HG02973 (cell line): Measurements from ENCODE around the gene PALB2.

Experiments
- ATAC-seq: cut with Tn5 transposase; IDR thresholded peaks from one replicate; pipeline ENCODE4 v1.9.1; 2021; ENCODE audit warnings: moderate library complexity; ENCODE audit not compliant: unreplicated experiment

PALB2 gene

DNA sequence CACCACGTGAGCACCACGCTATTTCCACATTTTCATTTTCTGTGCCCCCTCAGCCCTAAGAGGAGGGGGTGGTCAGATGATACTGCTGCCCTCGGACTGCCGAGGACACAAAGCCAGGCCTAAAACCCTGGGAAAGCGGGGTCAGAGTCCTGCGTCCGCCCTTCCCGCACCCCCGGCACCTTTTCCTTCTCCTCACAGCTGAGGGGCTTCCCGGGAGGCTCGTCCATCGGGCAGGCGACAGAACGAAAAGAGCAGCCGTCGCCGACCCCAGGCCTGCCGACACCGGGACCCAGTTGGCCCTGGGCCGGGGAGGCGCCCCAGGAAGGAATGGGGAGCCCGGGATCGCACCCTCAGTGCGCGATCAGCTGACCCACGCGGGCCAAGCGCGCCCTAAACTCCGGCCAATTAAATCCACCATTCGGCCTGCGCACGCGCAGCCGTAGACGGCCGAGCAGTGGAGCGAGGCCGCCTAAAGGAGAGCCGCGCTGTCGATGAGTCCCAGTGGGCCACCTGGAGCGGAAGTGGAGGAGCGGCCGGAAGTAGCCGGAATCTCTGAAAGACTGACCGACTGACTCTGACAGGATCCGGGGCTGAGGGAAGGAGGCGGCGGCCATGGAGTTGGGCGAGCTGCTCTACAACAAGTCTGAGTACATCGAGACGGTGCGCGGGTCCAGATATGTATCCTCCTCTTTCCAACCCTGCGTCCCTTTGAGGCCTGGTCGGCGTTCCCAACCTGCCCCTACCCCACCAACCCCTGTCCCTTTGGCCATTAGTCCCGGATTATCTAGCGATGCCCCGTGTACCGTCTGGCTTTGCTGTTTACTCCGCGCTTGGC, at the start of gene PALB2, which contains the start of gene DCTN5:
TSS of gene PALB2 (minus strand) at position 380 of the 835 bp plus-strand sequence. CDS start at position 227, 153 bp downstream.
TSS of gene DCTN5 (plus strand) at position 536 of the 835 bp plus-strand sequence. CDS start at position 613, 77 bp downstream.
- ATAC-seq = peak; percentile 90

DNA sequence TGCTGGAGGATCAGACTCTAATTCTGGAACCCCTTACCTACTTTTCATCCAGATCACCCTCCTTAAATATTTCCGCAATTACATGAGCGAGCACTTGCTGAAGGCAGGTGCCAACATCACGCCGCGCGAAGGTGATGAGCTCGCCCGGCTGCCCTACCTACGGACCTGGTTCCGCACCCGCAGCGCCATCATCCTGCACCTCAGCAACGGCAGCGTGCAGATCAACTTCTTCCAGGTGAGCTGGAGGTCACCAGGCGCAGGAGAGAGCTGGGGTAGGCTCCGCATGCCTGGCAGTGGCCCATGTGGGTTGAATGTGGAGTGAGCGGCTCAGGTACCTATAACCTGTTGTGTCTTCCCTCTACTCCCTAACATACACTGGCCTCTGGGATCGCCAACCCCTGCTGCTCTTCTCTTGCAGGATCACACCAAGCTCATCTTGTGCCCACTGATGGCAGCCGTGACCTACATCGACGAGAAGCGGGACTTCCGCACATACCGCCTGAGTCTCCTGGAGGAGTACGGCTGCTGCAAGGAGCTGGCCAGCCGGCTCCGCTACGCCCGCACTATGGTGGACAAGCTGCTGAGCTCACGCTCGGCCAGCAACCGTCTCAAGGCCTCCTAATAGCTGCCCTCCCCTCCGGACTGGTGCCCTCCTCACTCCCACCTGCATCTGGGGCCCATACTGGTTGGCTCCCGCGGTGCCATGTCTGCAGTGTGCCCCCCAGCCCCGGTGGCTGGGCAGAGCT, 48.5 kb upstream of the PALB2 start:
- ATAC-seq = no peak

DNA sequence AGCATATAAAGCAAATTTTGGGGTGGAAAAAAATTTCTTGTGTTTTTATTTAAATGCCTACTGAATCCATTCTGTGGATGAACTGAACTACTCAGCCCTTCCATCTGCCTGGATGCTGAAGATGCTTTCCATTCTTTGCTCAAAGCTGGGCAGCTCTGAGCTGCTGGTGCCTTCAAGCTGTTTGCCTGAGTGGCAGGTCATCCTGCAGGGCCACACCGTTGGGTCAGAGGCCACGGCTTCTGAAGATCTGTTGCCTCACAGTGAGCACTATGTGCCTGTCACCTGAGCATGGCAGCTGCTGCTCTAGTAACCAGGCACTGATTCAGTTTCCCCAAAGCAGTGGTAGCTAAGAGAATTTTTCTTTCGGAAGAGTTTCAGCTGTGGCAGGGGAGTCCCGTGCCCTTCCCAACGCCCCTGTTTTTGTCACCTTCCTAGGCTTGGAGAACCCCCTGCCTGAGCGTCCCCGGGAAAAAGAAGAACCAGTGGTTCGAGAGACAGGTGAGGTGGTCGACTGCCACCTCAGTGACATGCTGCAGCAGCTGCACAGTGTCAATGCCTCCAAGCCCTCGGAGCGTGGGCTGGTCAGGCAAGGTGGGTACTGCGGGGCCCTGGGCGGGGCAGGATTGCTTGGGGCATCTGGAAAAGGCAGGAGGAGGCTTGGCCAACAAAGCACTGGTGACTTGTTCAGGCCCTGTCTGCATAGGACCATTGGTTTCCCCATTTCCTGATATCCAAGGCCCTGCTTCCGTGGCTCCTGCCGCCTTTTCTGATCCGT, 46.1 kb upstream of the PALB2 start:
- ATAC-seq = no peak

DNA sequence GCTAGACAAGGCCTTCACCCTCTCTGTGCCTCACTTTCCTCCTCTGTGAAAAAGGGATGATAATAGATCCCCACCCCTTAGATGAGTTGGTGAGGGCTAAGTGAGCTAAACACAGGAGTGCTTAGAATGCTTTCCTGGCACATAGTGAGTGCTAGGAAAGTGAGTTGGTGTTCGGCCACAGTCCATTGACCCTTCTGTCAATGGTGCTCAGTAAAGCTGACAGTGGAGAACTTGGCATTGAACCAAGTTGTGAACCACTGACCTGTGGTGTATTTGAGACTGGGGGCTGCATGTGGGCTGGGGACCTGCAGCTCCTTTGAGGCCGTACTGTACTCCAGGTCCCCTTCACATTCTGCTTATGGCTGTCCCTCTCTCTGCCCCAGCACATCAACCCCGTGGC, 42.4 kb upstream of the PALB2 start:
- ATAC-seq = no peak

DNA sequence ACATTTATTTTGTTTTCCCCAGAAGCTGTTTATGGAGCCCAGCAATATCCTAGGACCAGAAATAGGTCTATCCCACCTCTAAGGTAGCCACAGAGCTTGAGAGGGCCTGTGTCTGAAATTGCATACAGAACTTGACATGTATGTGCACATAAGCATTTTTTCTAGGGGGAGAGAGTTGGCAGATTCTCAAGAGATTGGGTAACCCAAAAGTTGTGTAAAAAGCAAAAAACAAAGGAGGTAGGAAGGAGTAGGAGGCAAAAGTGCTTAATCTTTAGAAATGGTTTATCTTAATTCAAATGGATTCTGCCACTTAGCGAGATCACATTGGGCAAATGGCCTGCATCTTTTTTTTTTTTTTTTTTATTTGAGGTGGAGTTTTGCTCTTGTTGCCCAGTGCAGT, 41.1 kb upstream of the PALB2 start:
- no peak for ATAC-seq

DNA sequence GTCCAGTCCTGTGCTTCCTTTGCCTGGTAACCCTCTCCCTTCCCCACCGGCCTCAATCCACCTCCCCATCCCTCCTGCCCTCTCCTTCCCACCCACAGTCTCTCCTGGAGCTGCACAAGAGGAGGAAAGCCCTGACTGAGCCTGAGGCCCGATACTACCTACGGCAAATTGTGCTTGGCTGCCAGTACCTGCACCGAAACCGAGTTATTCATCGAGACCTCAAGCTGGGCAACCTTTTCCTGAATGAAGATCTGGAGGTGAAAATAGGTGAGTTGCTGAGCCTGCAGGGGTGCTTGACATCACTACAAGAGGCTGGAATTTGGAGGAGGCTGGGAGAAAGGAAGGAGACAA, 38.9 kb upstream of the PALB2 start:
- ATAC-seq = no peak

DNA sequence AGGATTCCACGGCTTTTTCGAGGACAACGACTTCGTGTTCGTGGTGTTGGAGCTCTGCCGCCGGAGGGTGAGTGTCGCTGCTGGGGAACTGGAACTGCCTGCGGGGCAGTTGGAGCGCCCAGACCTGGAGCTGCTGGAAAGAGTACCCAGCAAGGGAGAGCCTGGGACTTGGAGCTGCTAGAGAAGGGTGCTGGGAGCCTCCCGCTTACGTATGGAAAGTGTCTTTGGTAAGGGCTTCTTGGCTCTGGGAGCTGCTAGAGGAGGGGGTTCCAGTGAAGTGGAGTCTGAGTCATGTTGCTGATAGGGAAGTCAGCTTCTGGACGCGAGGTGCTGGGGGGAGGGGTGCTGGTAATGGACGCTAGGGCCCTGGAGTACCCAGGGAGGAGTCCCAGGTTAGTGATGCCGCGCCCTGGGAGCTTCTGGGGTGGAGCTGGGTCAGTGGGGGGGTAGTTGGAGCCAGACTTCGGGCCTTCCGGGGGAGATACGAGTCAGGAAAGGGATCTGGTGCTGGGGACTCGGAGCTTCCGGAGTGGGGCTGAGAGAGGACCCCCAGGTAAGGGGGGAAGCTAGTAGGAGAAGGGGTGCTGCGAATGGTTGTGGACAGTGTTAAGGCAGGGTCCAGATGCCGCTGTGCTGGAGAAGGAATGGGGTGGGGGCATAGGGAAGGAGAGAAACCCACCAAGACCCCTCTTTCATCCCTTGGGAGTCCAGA, 38.3 kb upstream of the PALB2 start:
- no peak for ATAC-seq

DNA sequence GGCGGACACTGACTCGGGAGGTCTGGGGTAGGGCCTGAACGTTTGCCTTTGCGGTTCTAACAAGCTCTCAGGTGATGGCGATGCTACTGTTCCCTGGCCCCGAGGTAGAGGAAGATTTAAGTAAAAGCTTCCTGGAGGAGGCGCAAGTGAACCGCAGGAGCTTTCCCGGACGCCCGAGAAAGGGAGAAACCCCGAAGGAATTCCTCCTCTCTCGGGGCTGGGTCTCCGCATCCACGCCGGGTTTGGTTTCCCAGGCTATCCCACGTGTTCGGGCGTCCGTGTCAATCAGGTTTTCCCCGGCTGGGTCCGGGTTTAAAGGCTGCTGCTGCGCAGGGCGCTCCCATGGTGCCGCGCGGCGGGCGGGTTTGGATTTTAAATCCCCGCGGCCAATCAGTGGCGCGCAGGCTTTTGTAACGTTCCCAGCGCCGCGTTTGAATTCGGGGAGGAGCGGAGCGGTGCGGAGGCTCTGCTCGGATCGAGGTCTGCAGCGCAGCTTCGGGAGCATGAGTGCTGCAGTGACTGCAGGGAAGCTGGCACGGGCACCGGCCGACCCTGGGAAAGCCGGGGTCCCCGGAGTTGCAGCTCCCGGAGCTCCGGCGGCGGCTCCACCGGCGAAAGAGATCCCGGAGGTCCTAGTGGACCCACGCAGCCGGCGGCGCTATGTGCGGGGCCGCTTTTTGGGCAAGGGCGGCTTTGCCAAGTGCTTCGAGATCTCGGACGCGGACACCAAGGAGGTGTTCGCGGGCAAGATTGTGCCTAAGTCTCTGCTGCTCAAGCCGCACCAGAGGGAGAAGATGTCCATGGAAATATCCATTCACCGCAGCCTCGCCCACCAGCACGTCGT, 37.5 kb upstream of the PALB2 start, which contains the start of gene PLK1:
TSS of gene PLK1 (plus strand) at position 460 of the 844 bp plus-strand sequence. CDS start at position 504, 44 bp downstream.
- ATAC-seq = peak; percentile 78

DNA sequence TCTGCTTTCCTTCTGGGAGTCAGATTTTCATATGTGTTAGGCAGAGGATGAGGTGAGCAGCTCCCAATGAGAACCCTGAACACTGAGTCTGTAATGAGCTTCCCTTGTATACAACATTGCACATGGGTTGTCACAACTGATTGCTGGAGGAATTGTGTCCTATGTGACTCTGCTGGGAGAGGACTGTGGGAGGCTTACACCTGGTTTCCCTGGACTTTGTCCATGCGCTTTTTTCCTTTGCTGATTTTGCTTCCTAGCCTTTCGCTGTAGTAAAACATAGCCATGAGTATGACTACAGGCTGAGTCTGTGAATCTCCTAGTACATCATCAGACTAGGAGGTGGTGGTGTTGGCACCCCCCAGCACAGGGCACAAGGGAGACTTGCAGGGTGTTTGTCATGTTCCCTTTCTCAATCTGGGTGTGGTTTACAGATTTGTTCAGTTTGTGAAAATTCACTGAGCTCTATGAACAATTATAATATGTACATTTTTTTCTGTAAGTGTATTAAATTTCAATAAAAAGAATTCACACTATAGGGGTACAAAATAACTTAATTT, 35.9 kb upstream of the PALB2 start:
- no peak for ATAC-seq

DNA sequence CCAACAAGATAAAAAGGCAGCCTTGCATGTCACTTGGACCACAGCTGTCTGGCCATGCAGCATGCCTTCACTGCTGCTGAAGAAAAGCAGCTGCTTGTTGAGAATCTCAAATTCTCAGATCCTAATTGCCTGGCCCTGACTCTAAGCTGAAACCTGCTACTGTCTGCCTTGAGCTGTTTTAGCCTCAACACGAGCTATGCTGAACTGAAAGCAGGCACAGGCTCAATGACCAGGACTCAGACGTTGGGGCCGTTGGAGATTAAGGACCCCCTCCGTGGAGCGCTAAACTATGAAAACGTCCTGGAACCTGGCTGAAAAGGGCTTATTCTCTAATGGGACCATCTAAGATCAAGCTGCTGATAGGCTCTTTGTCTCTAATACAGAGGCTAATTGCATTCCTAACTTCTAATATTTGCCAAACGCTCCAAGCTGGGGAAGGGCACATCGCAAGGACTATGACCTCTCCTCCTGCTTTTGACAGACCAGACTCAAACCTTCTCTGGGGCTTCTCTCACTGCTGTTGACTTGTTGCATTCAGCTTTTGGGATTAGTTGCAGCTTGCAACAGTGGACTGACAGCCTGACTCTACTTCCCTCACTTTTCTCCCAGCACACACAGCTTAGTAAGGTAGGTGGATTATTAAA, 33.0 kb upstream of the PALB2 start:
- ATAC-seq = no peak

DNA sequence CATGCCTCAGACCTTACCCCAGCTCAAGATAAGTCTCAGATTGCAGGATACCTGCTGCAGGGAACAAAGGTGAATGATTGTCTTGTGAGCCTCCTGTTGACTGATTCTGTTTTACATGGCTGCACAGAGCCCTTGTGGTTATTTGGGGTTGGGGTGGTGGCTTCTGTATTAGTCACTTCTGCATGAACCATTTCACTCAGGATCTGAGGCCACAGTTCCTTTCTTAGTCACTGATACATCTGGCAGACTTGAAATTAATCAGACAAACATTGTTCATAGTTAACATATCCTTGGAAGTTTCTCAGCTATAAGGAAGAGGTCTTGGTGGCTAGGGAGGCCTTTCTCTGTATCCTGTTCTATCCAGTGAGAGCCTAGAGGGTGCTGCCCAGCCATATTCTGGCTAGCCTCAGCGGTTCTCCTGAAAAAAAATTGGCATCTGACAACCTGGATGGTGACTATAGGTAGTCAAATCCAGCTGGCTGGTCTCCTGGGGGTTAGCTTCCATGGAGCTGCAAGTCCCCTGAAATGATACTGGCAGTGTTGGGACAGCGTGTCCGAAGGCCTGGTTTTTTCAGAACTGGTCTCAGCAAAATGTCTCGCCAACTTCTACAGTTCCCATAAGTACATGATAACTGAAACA, 29.1 kb upstream of the PALB2 start:
- peak; percentile 96 for ATAC-seq

DNA sequence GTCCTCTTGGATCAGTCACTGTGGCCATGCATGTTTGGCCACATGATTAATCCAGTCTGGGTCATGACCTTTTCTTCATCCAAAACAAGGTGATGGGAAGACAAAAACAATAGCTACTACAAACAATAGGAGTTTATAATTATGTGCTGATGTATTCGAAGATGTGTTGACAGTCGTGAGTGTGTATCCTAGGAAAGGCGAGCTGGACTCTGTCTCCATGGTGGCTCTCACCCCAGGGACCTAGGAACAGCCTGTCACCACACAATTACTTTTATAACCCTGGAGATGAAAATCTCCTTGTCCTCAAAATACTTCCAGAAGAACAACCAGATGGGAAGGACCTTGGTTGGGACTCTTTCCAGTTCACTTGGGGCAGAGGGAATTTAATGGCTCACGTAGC, 27.8 kb upstream of the PALB2 start:
- no peak for ATAC-seq

DNA sequence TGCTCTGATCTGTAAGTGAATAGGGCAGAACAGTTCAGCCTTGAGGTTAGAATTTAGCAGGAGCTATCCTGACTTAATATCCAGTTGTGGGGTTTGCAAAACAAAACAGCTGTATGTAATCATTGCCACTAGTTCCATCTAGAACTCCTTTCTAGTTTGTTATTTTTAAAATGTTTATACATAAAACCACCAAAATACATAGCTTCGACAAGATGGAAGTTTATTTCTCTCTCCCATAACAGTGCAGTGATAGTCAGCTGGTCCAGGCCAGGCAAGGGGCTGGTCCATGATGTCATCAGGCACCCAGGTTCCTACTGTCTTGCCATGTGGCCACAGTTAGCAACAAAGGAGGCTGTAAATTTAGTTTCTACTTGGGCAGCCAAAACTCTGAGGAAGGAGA, 27.1 kb upstream of the PALB2 start:
- ATAC-seq = no peak

DNA sequence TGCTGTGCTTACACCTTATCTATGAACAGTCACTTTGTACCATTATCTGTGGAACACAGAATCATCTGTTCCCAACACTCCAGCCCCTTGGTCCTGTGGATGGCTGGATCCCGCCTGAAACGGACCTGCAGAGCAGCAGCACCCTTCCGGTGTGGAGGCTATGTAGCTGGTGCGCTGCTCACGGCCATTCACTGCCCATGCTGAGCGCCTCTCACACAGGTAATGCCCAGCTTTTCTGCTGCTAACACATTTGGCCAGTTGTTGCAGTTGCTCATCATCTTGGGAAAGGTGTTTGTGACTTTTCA, 26.2 kb upstream of the PALB2 start:
- no peak for ATAC-seq

DNA sequence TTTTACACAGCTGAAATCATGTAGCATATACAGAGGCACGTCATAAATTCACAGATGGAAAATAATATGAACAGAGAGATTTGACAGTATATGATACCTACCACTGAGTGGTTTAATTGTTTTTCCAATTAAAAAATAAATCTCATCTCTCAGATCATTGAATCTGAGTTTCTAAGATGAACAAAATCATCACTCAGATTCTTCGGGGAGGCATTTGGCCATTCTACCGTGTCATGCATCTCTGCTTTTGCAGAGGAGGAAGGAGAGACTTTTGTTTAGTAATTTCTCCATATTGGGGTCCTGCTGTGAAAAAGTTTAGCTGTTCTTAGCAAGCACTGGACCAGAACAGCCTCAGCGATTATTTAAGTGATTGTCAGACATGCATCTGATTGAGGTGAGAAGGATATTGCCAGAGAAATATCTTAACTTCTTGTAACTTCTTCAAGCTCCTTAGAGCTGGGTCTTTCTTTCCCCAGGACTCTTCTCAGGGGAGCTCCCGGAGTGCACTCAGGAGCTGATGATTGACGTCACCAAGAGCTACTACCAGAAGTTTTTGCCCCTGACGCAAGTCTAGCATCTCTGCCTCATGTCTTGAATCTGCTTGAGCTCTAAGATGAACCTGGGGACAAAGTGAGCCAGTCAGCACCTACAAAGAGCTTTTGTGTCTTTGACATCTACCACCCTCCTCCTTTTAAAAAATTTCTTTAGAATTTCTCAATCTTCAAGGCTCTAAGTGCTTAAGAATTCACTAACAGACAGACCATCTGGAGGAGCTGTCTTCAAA, 25.7 kb upstream of the PALB2 start:
- ATAC-seq = no peak

DNA sequence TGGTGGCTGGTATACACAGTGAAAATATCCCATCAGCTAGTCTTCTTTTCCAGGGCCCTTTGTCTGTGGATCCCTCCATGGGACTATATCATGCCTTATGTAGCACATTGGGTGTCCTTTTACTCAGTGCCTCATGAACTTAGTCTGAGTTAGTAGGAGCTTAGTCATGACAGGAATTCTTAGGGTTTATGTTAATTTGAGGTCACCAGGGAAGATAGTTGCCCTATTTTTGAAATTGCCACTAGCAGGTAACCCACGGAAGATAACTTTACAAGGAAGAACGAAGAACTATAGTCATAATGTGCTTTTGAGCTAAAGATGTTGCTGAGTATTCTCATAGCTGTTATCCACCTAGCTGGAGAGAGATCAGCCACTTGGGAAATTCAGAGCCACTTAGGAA, 22.8 kb upstream of the PALB2 start:
- no peak for ATAC-seq

DNA sequence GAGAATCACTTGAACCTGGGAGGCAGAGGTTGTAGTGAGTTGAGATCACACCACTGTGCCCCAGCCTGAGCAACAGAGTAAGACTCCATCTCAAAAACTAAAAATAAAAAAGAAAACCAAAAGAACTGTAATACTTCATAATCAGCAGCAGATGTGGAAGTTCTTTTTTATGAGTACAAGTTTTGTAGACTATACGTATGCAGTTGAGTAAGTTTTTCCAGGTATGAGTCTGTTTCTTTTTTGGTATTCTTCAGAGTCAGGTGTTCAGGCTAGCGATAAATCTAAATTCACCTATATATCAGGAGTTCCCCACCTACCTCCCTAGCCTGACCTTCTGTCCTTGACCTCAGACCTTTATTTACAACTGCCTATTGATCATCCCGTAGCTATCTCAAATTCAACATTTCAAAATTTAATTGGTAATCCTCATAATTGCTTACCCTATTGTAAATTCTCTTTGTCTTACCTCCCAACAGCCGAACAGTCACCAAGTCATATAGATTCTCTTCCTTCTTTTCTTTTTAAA, 10.9 kb upstream of the PALB2 start:
- ATAC-seq = peak; percentile 55
